Measurements from ENCODE around the gene MAP3K19. TPM values are rescaled to one million over a fixed set of nuclear protein-coding genes. Genes with fewer than 3 reads are reported as not detected.

The MAP3K19 gene
- total RNA-seq, 1 experiment from 2014 or later: not detected

DNA sequence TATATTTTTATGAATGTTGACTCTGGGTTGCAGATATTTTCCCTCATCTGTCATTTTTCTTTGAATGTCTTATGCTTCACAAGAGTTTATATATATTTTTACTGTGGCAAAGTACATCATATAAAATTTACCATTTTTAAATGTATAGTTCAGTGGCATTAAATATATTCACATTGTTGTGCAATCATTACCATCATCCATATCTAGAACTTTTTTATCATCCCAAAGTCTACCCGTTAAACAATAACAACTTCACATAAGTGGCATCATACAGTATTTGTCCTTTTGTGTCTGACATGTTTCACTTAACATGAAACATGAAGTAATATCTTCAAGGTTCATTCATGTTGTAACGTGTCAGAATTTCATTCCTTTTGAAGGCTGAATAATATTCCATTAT lies 29.3 kb upstream of the MAP3K19 start (continued):
- TF ChIP-seq, protein P1, sequence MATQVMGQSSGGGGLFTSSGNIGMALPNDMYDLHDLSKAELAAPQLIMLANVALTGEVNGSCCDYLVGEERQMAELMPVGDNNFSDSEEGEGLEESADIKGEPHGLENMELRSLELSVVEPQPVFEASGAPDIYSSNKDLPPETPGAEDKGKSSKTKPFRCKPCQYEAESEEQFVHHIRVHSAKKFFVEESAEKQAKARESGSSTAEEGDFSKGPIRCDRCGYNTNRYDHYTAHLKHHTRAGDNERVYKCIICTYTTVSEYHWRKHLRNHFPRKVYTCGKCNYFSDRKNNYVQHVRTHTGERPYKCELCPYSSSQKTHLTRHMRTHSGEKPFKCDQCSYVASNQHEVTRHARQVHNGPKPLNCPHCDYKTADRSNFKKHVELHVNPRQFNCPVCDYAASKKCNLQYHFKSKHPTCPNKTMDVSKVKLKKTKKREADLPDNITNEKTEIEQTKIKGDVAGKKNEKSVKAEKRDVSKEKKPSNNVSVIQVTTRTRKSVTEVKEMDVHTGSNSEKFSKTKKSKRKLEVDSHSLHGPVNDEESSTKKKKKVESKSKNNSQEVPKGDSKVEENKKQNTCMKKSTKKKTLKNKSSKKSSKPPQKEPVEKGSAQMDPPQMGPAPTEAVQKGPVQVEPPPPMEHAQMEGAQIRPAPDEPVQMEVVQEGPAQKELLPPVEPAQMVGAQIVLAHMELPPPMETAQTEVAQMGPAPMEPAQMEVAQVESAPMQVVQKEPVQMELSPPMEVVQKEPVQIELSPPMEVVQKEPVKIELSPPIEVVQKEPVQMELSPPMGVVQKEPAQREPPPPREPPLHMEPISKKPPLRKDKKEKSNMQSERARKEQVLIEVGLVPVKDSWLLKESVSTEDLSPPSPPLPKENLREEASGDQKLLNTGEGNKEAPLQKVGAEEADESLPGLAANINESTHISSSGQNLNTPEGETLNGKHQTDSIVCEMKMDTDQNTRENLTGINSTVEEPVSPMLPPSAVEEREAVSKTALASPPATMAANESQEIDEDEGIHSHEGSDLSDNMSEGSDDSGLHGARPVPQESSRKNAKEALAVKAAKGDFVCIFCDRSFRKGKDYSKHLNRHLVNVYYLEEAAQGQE (IDR thresholded peaks at IDR 0.05; ENCODE audit: low read depth): no peak
- TF ChIP-seq EZH2phosphoT487 (IDR thresholded peaks at IDR 0.05; ENCODE audit: borderline replicate concordance): no peak
- TF ChIP-seq, protein P2, sequence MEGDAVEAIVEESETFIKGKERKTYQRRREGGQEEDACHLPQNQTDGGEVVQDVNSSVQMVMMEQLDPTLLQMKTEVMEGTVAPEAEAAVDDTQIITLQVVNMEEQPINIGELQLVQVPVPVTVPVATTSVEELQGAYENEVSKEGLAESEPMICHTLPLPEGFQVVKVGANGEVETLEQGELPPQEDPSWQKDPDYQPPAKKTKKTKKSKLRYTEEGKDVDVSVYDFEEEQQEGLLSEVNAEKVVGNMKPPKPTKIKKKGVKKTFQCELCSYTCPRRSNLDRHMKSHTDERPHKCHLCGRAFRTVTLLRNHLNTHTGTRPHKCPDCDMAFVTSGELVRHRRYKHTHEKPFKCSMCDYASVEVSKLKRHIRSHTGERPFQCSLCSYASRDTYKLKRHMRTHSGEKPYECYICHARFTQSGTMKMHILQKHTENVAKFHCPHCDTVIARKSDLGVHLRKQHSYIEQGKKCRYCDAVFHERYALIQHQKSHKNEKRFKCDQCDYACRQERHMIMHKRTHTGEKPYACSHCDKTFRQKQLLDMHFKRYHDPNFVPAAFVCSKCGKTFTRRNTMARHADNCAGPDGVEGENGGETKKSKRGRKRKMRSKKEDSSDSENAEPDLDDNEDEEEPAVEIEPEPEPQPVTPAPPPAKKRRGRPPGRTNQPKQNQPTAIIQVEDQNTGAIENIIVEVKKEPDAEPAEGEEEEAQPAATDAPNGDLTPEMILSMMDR (IDR thresholded peaks at IDR 0.05 in 2 of 3, conservative IDR thresholded peaks at IDR 0.05 in 1 of 3; ENCODE audit: borderline replicate concordance in 1 of 3, insufficient read depth in 1 of 3, low read depth in 2 of 3, low read length in 2 of 3): no peak

DNA sequence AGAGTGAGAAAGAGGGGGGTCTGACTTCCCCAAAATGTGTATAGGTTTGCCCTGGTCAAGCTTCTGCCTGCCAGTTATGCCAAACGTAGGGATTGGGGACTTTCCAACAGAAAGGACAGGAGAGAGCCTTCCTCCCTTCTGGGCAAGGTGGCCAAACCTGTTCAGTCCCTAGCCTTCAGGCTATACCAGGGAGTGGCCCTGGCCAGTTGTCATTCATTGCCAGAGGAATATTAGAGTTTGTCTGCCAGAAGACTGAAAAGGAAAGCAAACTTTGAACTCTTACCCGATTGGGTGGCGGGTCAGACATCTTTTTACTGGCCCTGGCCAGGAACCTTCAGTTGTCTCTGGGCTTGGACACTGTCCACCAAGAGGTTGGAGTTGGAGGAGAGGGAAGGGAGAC lies 27.0 kb upstream of the MAP3K19 start:
- Histone ChIP-seq H3K4me3 (replicated peaks in 1 of 2; ENCODE audit: low read depth in 1 of 2, low read length in 2 of 2) (no peak overlapping the region), H3K9ac (ENCODE audit: low read length) (no peak overlapping the region), H3K9me3 (ENCODE audit: control insufficient read depth in 1 of 2, insufficient read depth in 1 of 2, low read depth in 1 of 2, low read length in 2 of 2) (peaks cover 20 to 29% of the 10 kb centered on the region in 2 experiments; a peak in 3 of 4 replicates), H3K27me3 (ENCODE audit: insufficient read depth, low read length) (no peaks in the 10 kb centered on the region), H3K27ac (ENCODE audit: low read depth, low read length) (no peak overlapping the region), H2AFZ (ENCODE audit: low read depth, low read length, poor library complexity, severe bottlenecking) (no peak overlapping the region), H3K4me1 (ENCODE audit: control insufficient read depth in 1 of 2, insufficient read depth in 2 of 2, low read length in 2 of 2) (no peaks in the 10 kb centered on the region), H4K20me1 (ENCODE audit: insufficient read depth) (no peaks in the 10 kb centered on the region), H3K9me2 (ENCODE audit: insufficient read depth) (no peaks in the 10 kb centered on the region), H3K4me2 (ENCODE audit: low read length) (no peak overlapping the region), H3K79me2 (ENCODE audit: insufficient read depth, low read length) (peaks cover 61% of the 10 kb centered on the region), H3K36me3 (ENCODE audit: control insufficient read depth in 1 of 2, insufficient read depth in 2 of 2, low read length in 2 of 2) (peaks cover 0 to 7% of the 10 kb centered on the region in 2 experiments; a peak in 1 of 4 replicates)
- intact Hi-C loops (cut with micrococcal nuclease): no loop called here
- DNase-seq (ENCODE audit: low read depth, low spot score) (no peak), ATAC-seq (no peak)
- ChIA-PET RAD21 (ENCODE audit: low non-redundant PET in 1 of 2, low total read pairs in 2 of 2, uncharacterized antibody in 2 of 2, unreplicated experiment in 2 of 2) (no interaction called here), POLR2A (no interaction called here), CTCF (no interaction called here)
- TF ChIP-seq YY1 (IDR thresholded peaks at IDR 0.05; ENCODE audit: extremely low read depth, insufficient replicate concordance, low read depth, low read length): no peak
- TF ChIP-seq SP1 (IDR thresholded peaks at IDR 0.05; ENCODE audit: low read depth): no peak
- TF ChIP-seq EZH2 (IDR thresholded peaks at IDR 0.05): no peak
- TF ChIP-seq SRF (IDR thresholded peaks at IDR 0.05; ENCODE audit: low read depth): no peak
- no peak for TF ChIP-seq ZFX (IDR thresholded peaks at IDR 0.05)
- TF ChIP-seq, protein P3, sequence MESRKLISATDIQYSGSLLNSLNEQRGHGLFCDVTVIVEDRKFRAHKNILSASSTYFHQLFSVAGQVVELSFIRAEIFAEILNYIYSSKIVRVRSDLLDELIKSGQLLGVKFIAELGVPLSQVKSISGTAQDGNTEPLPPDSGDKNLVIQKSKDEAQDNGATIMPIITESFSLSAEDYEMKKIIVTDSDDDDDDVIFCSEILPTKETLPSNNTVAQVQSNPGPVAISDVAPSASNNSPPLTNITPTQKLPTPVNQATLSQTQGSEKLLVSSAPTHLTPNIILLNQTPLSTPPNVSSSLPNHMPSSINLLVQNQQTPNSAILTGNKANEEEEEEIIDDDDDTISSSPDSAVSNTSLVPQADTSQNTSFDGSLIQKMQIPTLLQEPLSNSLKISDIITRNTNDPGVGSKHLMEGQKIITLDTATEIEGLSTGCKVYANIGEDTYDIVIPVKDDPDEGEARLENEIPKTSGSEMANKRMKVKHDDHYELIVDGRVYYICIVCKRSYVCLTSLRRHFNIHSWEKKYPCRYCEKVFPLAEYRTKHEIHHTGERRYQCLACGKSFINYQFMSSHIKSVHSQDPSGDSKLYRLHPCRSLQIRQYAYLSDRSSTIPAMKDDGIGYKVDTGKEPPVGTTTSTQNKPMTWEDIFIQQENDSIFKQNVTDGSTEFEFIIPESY (IDR thresholded peaks at IDR 0.05; ENCODE audit: extremely low read depth, insufficient replicate concordance, low read length): no peak
- TF ChIP-seq POLR2AphosphoS5 (IDR thresholded peaks at IDR 0.05; ENCODE audit: low read depth, low read length): no peak
- TF ChIP-seq RAD21 (IDR thresholded peaks at IDR 0.05; ENCODE audit: low read depth): no peak
- TF ChIP-seq ELF1 (IDR thresholded peaks at IDR 0.05; ENCODE audit: borderline replicate concordance, low read depth): no peak
- no peak for TF ChIP-seq JUND (IDR thresholded peaks at IDR 0.05)
- no TSS peak for BruUV-seq (replicated peaks)

All from HCT116 (cell line).